GM13977 (cell line): ENCODE data around the gene MYOZ1.
"Not testable (repeated sequence)": the region's sequence is repeated elsewhere in the genome, so short reads cannot be mapped to it uniquely, and the experiment has no call there.

Experiments
- DNase-seq: peaks from one replicate; pipeline ENCODE4 v3.0.0; 2012; ENCODE audit warnings: low spot score
- CTCF ChIP-seq: IDR thresholded peaks from 2 replicates; pipeline ENCODE4 v1.5.1; 2012; ENCODE audit warnings: mild to moderate bottlenecking, control low read depth; ENCODE audit not compliant: insufficient read depth; ENCODE audit errors: extremely low read depth, missing control alignments
- in situ Hi-C: fragments of 300-500 bp; cut with MboI; formaldehyde crosslinking; loops from one replicate; pipeline ENCODE4 v1.12.0; 2022; ENCODE audit warnings: low sequenced_read_pairs, low pct_unique_long_range_greater_than_20kb, mixed read lengths, inconsistent platforms; ENCODE audit not compliant: unreplicated experiment

The MYOZ1 gene

GRCh38 chr10:73628405-73628804, 12.9 kb downstream of the MYOZ1 start:
- TF ChIP-seq CTCF, result no peak

GRCh38 chr10:73627300-73627699, 14.0 kb downstream of the MYOZ1 start:
- no peak for DNase-seq
- in situ Hi-C loops, result loop anchor here (25.0 kb wide), 1 partner anchor 365 kb away; the partner anchor contains the start of gene MRPS16
- no peak for TF ChIP-seq CTCF

More at GRCh38 chr10:73628405-73628804, 12.9 kb downstream of the MYOZ1 start:
- DNase-seq, result no peak
- in situ Hi-C loops, result loop anchor here (25.0 kb wide), 1 partner anchor 366 kb away; the partner anchor contains the start of gene MRPS16

- no peak for TF ChIP-seq CTCF
- peak; percentile 96 for DNase-seq
- in situ Hi-C loops, result loop anchor here (25.0 kb wide), 1 partner anchor 364 kb away; the partner anchor contains the start of gene MRPS16
These were observed 15.2 kb downstream of the MYOZ1 start for GRCh38 chr10:73625884-73626752.

- in situ Hi-C loops, result loop anchor here (25.0 kb wide), 1 partner anchor 363 kb away; the partner anchor contains the start of gene MRPS16
These were observed 16.0 kb downstream of the MYOZ1 start for GRCh38 chr10:73625004-73625883.

GRCh38 chr10:73623056-73623455, 18.2 kb downstream of the MYOZ1 start:
- no peak for TF ChIP-seq CTCF
- in situ Hi-C loops, result no loop called here
- no peak for DNase-seq

More at GRCh38 chr10:73625004-73625883, 16.0 kb downstream of the MYOZ1 start:
- DNase-seq, result no peak
- TF ChIP-seq CTCF, result no peak

- DNase-seq, in situ Hi-C loops: not testable (repeated sequence)
These were observed 20.3 kb downstream of the MYOZ1 start for GRCh38 chr10:73620974-73621373.

- DNase-seq, in situ Hi-C loops: not testable (repeated sequence)
These were observed 24.1 kb downstream of the MYOZ1 start for GRCh38 chr10:73617143-73617542.
